Measurements from ENCODE around the gene TMEM106C. TPM values are rescaled to one million over a fixed set of nuclear protein-coding genes. Genes with fewer than 3 reads are reported as not detected.
A peak's percentile ranks its signal among the peaks of the same experiment; 100 is the strongest.
"Not testable (repeated sequence)": the region's sequence is repeated elsewhere in the genome, so short reads cannot be mapped to it uniquely, and the experiment has no call there.

The TMEM106C gene
- total RNA-seq, 1 donor from 2014 or later = 169 TPM

DNA sequence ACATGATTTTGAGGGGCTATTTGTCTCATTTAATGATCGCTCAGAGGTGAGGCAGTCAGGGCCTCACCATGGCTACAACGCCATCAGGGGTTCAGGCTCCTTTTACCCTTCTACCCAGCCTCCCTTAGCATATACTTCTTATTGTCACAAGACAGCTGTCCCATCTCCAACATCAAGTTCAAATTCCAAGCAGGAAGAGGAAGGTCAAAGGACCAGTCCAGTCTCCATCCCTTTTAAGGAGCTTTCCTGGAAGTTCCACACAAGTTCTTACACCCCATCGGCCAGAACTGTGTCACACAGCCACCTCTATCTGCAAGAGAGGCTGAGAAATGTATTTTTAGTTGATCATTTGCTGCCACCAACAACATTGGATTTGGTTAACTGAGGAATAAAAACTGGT, 8.3 kb upstream of the TMEM106C start:
- H3K9me3 Mint-ChIP-seq = peaks cover 14% of the 10 kb centered on the region
- no peaks in the 10 kb centered on the region for H3K36me3 Mint-ChIP-seq (ENCODE audit: low read depth)
- intact Hi-C loops (cut with micrococcal nuclease) = no loop called here
- H3K4me1 Mint-ChIP-seq (ENCODE audit: low read depth) = peaks cover 6% of the 10 kb centered on the region
- H3K4me3 Mint-ChIP-seq (ENCODE audit: low read depth) = no peak overlapping the region
- H3K27me3 Mint-ChIP-seq (ENCODE audit: low read depth) = peaks cover 14% of the 10 kb centered on the region
- no peak for DNase-seq (ENCODE audit: low spot score)
- H3K27ac Mint-ChIP-seq = no peak overlapping the region

DNA sequence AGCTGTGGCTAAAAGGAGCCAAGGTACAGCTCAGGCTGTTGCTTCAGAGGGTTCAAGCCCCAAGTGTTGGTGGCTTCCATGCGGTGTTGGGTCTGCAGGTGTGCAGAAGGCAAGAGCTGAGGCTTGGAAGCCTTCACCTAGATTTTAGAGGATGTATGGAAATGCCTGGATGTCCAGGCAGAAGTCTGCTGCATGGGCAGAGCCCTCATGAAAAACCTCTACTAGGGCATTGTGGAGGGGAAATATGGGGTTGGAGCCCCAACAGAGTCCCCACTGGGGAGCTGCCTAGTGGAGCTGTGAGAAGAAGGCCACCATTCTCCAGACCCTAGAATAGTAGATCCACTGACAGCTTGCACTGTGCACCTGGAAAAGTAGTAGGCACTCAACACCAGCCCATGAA, 5.7 kb upstream of the TMEM106C start:
- H3K4me1 Mint-ChIP-seq (ENCODE audit: low read depth); DNase-seq (ENCODE audit: low spot score); H3K36me3 Mint-ChIP-seq (ENCODE audit: low read depth); H3K27ac Mint-ChIP-seq; intact Hi-C loops (cut with micrococcal nuclease); H3K4me3 Mint-ChIP-seq (ENCODE audit: low read depth): not testable (repeated sequence)
- Mint-ChIP-seq H3K27me3 (ENCODE audit: low read depth) (peaks cover 33% of the 10 kb centered on the region), H3K9me3 (peaks cover 14% of the 10 kb centered on the region)

DNA sequence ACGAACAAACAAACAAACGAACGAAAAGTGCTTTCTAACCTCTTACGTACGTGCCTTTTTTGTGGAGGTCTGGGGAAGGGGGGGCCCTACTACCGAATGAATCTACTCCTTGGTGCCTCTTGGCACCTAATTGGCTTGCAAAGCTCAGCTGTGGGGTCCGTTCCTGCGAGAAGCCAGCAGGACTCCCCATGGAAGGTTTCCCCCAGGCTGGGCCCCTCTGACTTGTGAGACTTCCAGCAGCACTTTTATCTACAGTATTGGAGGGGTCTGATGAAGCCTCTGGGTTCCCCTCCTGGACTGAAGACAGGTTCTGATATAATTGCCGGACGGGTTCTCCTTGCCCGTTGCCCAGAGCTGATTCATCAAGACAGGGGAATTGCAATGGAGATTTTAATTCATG, 1.2 kb upstream of the TMEM106C start:
- peaks cover 30% of the 10 kb centered on the region for H3K4me1 Mint-ChIP-seq (ENCODE audit: low read depth)
- H3K27ac Mint-ChIP-seq = no peak overlapping the region
- no peak for DNase-seq (ENCODE audit: low spot score)
- intact Hi-C loops (cut with micrococcal nuclease) = loop anchor here (2.0 to 10.0 kb wide), 3 partner anchors 75 to 257 kb away; partner anchors contain the start of gene RPAP3
- no peak overlapping the region for H3K4me3 Mint-ChIP-seq (ENCODE audit: low read depth)
- H3K9me3 Mint-ChIP-seq = peaks cover 9% of the 10 kb centered on the region
- H3K27me3 Mint-ChIP-seq (ENCODE audit: low read depth) = peaks cover 27% of the 10 kb centered on the region
- peaks cover 35% of the 10 kb centered on the region for H3K36me3 Mint-ChIP-seq (ENCODE audit: low read depth)

DNA sequence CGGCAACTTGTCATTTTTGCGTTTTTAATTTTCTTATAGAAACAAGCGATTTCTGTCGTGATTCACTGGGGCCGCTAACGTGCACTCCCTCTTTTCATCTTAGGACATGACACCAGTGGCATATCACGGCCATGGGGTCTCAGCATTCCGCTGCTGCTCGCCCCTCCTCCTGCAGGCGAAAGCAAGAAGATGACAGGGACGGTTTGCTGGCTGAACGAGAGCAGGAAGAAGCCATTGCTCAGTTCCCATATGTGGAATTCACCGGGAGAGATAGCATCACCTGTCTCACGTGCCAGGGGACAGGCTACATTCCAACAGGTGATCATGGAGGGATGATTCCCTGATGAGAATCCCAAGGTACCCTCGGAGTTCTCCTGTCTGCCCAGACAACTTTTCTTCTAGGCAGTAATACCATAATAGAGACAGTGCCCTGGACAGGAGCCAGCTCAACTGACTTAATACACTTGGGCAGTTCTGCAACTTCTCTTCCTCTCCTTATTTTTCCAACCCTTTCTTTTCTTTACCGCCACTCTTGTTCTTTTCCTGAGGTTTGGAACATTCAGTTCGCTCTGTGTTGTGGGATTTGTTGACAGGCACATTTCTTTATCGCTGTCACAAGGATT, 821 bp downstream of the TMEM106C start:
- Mint-ChIP-seq H3K36me3 (ENCODE audit: low read depth) (peaks cover 53% of the 10 kb centered on the region), H3K9me3 (no peaks in the 10 kb centered on the region), H3K4me1 (ENCODE audit: low read depth) (peaks cover 30% of the 10 kb centered on the region), H3K27ac (peak overlapping the region; percentile 51), H3K27me3 (ENCODE audit: low read depth) (peaks cover 27% of the 10 kb centered on the region), H3K4me3 (ENCODE audit: low read depth) (peak overlapping the region; percentile 95)
- intact Hi-C loops (cut with micrococcal nuclease) = loop anchor here (5.0 to 10.0 kb wide), 2 partner anchors 77 to 259 kb away; partner anchors contain the start of gene RPAP3
- DNase-seq (ENCODE audit: low spot score) = no peak

DNA sequence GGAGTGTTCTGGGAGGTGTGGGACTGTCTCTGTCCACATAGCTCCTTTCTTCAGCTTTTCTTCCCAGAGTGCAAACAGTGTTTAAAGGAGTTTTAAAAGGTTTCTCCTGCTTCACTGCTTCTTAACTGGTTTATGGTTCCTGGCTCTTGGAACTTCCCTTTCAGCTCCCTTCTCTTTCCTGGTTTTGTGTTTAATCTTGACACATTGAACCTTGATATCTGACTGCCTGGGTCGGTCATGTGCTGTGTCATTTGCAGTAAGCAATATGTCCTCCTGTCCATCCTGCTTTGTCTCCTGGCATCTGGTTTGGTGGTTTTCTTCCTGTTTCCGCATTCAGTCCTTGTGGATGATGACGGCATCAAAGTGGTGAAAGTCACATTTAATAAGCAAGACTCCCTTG, 2.2 kb downstream of the TMEM106C start:
- no peak for DNase-seq (ENCODE audit: low spot score)
- Mint-ChIP-seq H3K36me3 (ENCODE audit: low read depth) (peaks cover 61% of the 10 kb centered on the region), H3K4me1 (ENCODE audit: low read depth) (peaks cover 30% of the 10 kb centered on the region), H3K27ac (peak overlapping the region; percentile 5), H3K27me3 (ENCODE audit: low read depth) (peaks cover 19% of the 10 kb centered on the region), H3K4me3 (ENCODE audit: low read depth) (peak overlapping the region; percentile 20), H3K9me3 (no peaks in the 10 kb centered on the region)
- intact Hi-C loops (cut with micrococcal nuclease) = loop anchor here (10.0 kb wide), 1 partner anchor 261 kb away; the partner anchor contains the start of gene RPAP3

DNA sequence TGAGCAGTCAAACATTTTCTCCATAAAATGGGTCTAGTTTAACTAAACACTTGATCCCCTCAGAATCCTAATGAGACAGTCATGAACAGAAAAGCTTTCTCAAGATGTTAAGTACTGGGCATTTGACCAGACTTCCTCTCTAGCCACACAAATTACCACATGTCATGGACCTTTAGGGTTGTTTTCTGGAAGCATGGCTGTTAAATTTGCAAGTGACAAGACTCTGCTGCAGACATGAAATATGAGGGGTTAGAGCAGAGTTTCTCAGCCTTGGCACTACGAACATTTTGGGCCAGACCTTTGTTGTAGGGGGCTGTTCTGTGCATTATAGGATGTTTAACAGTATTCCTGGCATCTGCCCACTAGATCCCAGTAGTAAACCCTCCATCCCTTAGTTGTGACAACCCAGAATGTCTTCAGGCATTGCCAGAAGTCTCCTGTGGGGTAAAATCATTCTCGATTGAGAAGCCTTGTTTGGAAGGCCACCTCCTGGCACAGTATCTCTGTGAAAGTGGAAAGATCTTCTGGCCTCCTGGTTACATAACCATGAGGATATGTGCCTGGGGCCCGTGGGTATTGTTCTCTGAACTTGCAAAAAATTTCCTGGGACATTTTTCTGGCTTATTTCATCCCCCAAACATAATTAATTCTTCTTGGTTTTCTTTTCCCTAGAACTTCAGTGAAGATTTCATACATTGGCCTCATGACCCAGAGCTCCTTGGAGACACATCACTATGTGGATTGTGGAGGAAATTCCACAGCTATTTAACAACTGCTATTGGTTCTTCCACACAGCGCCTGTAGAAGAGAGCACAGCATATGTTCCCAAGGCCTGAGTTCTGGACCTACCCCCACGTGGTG, 4.3 kb downstream of the TMEM106C start:
- Mint-ChIP-seq H3K4me3 (ENCODE audit: low read depth) (no peak overlapping the region), H3K27ac (no peak overlapping the region)
- intact Hi-C loops (cut with micrococcal nuclease) = loop anchor here (10.0 kb wide), 1 partner anchor 263 kb away; the partner anchor contains the start of gene RPAP3

DNA sequence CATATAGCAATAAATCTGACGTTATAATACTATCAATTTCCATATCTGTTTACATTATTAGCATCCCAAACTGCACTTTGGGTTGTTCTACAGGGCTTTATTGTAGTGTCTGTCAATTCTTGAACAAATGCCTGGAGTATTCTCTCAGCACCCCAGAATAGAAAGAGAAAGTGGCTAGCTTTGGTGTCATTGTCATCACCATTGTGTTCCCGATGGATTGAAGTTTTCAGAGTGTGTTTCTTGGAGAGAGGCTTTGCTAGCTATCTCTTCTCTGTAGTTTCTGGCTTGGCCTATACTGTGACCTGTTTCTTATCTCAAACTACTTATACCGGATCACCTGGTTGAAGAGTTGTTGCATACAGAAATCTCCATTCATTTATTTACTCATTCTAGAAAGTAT, 6.4 kb downstream of the TMEM106C start:
- H3K4me1 Mint-ChIP-seq (ENCODE audit: low read depth) = peaks cover 14% of the 10 kb centered on the region
- H3K27ac Mint-ChIP-seq = peak overlapping the region; percentile 14
- H3K36me3 Mint-ChIP-seq (ENCODE audit: low read depth) = peaks cover 49% of the 10 kb centered on the region
- H3K4me3 Mint-ChIP-seq (ENCODE audit: low read depth) = no peak overlapping the region
- no peaks in the 10 kb centered on the region for H3K27me3 Mint-ChIP-seq (ENCODE audit: low read depth)
- intact Hi-C loops (cut with micrococcal nuclease) = loop anchor here (10.0 kb wide), 1 partner anchor 265 kb away; the partner anchor contains the start of gene RPAP3
- DNase-seq (ENCODE audit: low spot score) = no peak
- H3K9me3 Mint-ChIP-seq = no peaks in the 10 kb centered on the region

More for the DNA sequence above, 4.3 kb downstream of the TMEM106C start:
- no peaks in the 10 kb centered on the region for H3K9me3 Mint-ChIP-seq
- peaks cover 4% of the 10 kb centered on the region for H3K27me3 Mint-ChIP-seq (ENCODE audit: low read depth)
- peaks cover 30% of the 10 kb centered on the region for H3K4me1 Mint-ChIP-seq (ENCODE audit: low read depth)
- peaks cover 61% of the 10 kb centered on the region for H3K36me3 Mint-ChIP-seq (ENCODE audit: low read depth)
- no peak for DNase-seq (ENCODE audit: low spot score)

DNA sequence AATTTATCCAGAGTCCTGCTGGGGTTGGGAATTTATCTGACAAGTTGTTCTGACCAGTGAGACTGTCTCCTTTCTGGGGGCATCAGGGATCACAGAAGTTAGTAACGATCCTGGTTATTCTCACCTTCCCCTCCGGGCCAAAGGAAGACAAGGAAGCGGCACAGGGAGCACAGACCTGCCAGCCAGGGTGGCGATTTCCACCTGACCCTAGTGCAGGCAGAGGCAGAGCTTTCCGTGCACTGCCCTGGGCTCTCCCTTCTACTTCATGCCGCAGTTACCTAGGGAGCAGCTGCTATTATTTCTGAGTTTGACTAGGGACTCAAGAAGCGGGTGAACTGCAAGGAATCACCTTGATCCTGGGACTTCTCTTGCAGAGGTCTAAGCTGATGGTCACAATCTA, 7.4 kb downstream of the TMEM106C start:
- Mint-ChIP-seq H3K9me3 (no peaks in the 10 kb centered on the region), H3K27me3 (ENCODE audit: low read depth) (no peaks in the 10 kb centered on the region), H3K4me3 (ENCODE audit: low read depth) (no peak overlapping the region), H3K4me1 (ENCODE audit: low read depth) (peaks cover 7% of the 10 kb centered on the region), H3K36me3 (ENCODE audit: low read depth) (peaks cover 39% of the 10 kb centered on the region), H3K27ac (no peak overlapping the region)
- intact Hi-C loops (cut with micrococcal nuclease) = no loop called here
- no peak for DNase-seq (ENCODE audit: low spot score)

DNA sequence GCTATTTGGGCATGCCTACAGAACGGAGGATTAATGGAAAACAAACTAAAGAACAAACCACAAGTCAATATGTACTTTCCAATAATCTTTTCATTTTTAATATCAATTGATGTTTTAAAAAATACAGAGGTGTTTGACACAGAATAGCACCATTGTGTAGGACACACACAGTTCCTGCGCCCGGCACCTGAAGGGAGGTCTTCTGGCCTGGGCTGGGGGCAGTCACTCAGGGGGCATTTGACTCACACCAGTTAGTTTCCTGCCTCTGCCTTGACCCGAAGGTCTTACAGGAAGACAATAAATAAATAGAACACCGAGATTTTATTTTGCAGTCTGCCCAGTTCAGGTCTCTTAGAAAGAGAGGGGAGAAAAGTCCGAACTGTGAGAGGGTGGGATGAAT, 9.5 kb downstream of the TMEM106C start:
- Mint-ChIP-seq H3K4me3 (ENCODE audit: low read depth) (no peak overlapping the region), H3K9me3 (no peaks in the 10 kb centered on the region)

DNA sequence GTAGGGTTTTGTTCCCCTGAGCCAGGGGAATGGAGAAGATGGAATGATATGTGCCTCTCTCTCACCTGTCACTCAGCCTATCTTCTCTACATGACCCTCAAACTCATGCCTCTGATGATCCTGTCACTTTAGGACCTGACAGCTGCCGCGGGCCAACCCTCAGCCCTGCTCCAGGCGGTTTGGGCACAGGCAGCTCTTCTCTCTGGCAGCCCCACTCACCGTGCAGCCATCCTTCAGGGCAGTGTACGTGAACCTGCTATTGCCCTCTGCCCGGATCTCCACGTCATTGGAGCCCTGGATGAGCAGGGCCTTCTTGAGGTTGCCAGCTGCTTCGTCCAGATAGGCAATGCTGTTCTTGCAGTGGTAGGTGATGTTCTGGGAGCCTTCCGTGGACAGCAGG, 10.5 kb downstream of the TMEM106C start:
- H3K9me3 Mint-ChIP-seq = no peaks in the 10 kb centered on the region
- H3K4me3 Mint-ChIP-seq (ENCODE audit: low read depth) = no peak overlapping the region
- H3K27ac Mint-ChIP-seq = no peak overlapping the region
- intact Hi-C loops (cut with micrococcal nuclease) = no loop called here
- H3K27me3 Mint-ChIP-seq (ENCODE audit: low read depth) = no peaks in the 10 kb centered on the region
- H3K36me3 Mint-ChIP-seq (ENCODE audit: low read depth) = peaks cover 11% of the 10 kb centered on the region
- no peak for DNase-seq (ENCODE audit: low spot score)
- H3K4me1 Mint-ChIP-seq (ENCODE audit: low read depth) = no peaks in the 10 kb centered on the region

More for the DNA sequence above, 9.5 kb downstream of the TMEM106C start:
- no peaks in the 10 kb centered on the region for H3K4me1 Mint-ChIP-seq (ENCODE audit: low read depth)
- H3K27me3 Mint-ChIP-seq (ENCODE audit: low read depth) = no peaks in the 10 kb centered on the region
- intact Hi-C loops (cut with micrococcal nuclease) = no loop called here
- no peak overlapping the region for H3K27ac Mint-ChIP-seq
- DNase-seq (ENCODE audit: low spot score) = no peak
- peaks cover 19% of the 10 kb centered on the region for H3K36me3 Mint-ChIP-seq (ENCODE audit: low read depth)

DNA sequence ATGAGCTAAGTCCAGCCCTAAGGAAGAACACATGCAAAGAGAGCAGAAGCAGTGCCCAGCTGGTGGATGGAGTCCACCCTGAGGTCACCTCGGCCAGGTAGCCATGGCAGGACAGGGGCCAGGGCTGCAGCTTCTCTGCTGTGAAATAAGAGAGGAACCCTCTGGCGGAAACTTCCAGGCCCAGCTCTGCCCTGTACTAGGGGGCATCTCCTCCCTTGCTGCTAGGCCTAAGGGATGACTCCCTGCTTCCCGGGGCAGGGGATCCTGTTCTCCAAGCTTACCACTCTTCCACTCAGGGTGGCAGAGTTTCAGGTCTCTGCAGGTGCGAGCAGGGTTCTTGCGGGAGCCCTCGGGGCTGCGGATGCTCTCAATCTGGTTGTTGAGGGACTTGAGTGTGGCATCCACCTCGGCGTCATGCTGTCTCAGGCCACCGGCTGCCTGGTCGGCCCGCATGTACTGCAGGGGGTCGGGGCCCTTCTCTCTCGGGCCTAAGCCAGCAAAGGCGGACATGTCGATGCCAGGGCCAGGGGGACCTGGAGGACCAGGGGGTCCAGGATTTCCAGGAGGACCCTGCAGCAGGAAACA, 11.7 kb downstream of the TMEM106C start:
- peaks cover 3% of the 10 kb centered on the region for H3K27me3 Mint-ChIP-seq (ENCODE audit: low read depth)
- peaks cover 1% of the 10 kb centered on the region for H3K36me3 Mint-ChIP-seq (ENCODE audit: low read depth)
- H3K9me3 Mint-ChIP-seq = no peaks in the 10 kb centered on the region
- no peaks in the 10 kb centered on the region for H3K4me1 Mint-ChIP-seq (ENCODE audit: low read depth)
- no peak overlapping the region for H3K4me3 Mint-ChIP-seq (ENCODE audit: low read depth)
- no peak for DNase-seq (ENCODE audit: low spot score)
- H3K27ac Mint-ChIP-seq = no peak overlapping the region
- intact Hi-C loops (cut with micrococcal nuclease) = no loop called here

DNA sequence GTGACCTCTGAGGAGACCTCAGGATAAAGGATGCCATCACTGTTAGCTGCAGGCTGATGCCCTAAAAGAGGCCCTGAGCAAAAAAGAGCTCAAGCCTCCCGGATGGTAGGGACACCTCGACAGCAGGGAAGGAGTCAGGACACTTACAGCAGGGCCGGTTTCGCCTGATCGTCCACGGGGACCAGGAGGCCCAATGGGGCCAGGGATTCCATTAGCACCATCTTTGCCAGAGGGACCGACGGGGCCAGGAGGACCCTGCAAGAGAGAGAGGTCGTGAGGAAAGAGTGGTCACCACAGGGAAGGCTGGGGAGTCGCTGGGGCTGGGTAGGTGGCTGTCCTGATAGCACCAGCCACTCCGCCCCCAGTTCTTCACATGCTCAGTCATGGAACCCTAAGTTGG, 12.4 kb downstream of the TMEM106C start:
- Mint-ChIP-seq H3K36me3 (ENCODE audit: low read depth) (no peaks in the 10 kb centered on the region), H3K4me1 (ENCODE audit: low read depth) (no peaks in the 10 kb centered on the region), H3K27ac (no peak overlapping the region), H3K27me3 (ENCODE audit: low read depth) (peaks cover 5% of the 10 kb centered on the region), H3K4me3 (ENCODE audit: low read depth) (no peak overlapping the region), H3K9me3 (no peaks in the 10 kb centered on the region)
- intact Hi-C loops (cut with micrococcal nuclease) = no loop called here
- no peak for DNase-seq (ENCODE audit: low spot score)

Data from activated T-helper 2 cell treated with anti-CD3 and anti-CD28 coated beads, Interferon-gamma antibody, Interleukin-2, Interleukin-4, amounts not matched to agents 10 μg/mL and 5 μg/mL and 100 μg/mL, durations not matched to agents 14 hours and 24 hours and 36 hours (primary cell).